CD4-positive, CD25-positive, alpha-beta regulatory T cell (primary cell): ENCODE data around the gene PCSK4. TPM values are rescaled to one million over a fixed set of nuclear protein-coding genes. Genes with fewer than 3 reads are reported as not detected.
"Not testable (repeated sequence)": the region's sequence is repeated elsewhere in the genome, so short reads cannot be mapped to it uniquely, and the experiment has no call there.

Source experiments
- ATAC-seq, 2 donors: fragments of 150-1000 bp; cut with Tn5 transposase; one replicate each; pipeline ENCODE4 v1.10.0; 2021; ENCODE audit warnings: low read depth in 2 of 2, moderate number of reproducible peaks in 2 of 2, moderate library complexity in 1 of 2
- DNase-seq, 3 donors: peaks; one replicate each; pipeline versions ENCODE4 v3.0.0 to v3.0.0-alpha.2; 2012 to 2022; ENCODE audit warnings: mixed read lengths in 1 of 3
- H3K27ac ChIP-seq: one replicate; pipeline ENCODE4 v1.7.0; 2013; ENCODE audit warnings: mild to moderate bottlenecking, low read length; ENCODE audit not compliant: insufficient read depth, poor library complexity, severe bottlenecking
- H3K27me3 ChIP-seq: one replicate; pipeline ENCODE4 v1.7.0; 2013; ENCODE audit warnings: low read length; ENCODE audit not compliant: control insufficient read depth, insufficient read depth
- H3K36me3 ChIP-seq: one replicate; pipeline ENCODE4 v1.7.0; 2013; ENCODE audit warnings: mild to moderate bottlenecking, low read length, moderate library complexity; ENCODE audit not compliant: control insufficient read depth, insufficient read depth
- H3K4me1 ChIP-seq: 2 replicates; pipeline ENCODE4 v1.7.0; 2013; ENCODE audit warnings: mild to moderate bottlenecking, low read length; ENCODE audit not compliant: insufficient read depth, control insufficient read depth, poor library complexity, severe bottlenecking
- H3K4me3 ChIP-seq: one replicate; pipeline ENCODE4 v1.7.0; 2013; ENCODE audit warnings: low read depth, mild to moderate bottlenecking, low read length, moderate library complexity
- H3K9me3 ChIP-seq, 2 experiments: 1 replicate in 1 of 2; 2 replicates in 1 of 2; pipeline ENCODE4 v1.7.0; 2013; ENCODE audit warnings: low read length in 2 of 2, mild to moderate bottlenecking in 1 of 2, moderate library complexity in 1 of 2; ENCODE audit not compliant: control insufficient read depth in 2 of 2
- H3K27ac Mint-ChIP-seq, 3 donors: one replicate each; pipeline ENCODE4 v1.8.0; 2020 to 2022; ENCODE audit warnings: mild to moderate bottlenecking in 3 of 3, mixed read lengths in 3 of 3, moderate library complexity in 2 of 3
- H3K27me3 Mint-ChIP-seq: one replicate; pipeline ENCODE4 v1.8.0; 2022; ENCODE audit warnings: mild to moderate bottlenecking, mixed read lengths
- H3K36me3 Mint-ChIP-seq: one replicate; pipeline ENCODE4 v1.8.0; 2020; ENCODE audit warnings: mixed read lengths
- H3K4me1 Mint-ChIP-seq, 4 donors: one replicate each; pipeline ENCODE4 v1.8.0; 2020 to 2022; ENCODE audit warnings: mixed read lengths in 4 of 4, mild to moderate bottlenecking in 1 of 4
- H3K4me3 Mint-ChIP-seq, 4 donors: one replicate each; pipeline ENCODE4 v1.8.0; 2020 to 2022; ENCODE audit warnings: mild to moderate bottlenecking in 4 of 4, mixed read lengths in 4 of 4, moderate library complexity in 3 of 4
- H3K9me3 Mint-ChIP-seq, 7 donors: one replicate each; pipeline ENCODE4 v1.8.0; 2020 to 2022; ENCODE audit warnings: mixed read lengths in 7 of 7, mild to moderate bottlenecking in 3 of 7, moderate library complexity in 2 of 7
- polyA plus RNA-seq, 4 donors: library from polyadenylated mRNA; unstranded; fragments of 300-500 nt; fragmentation: Illumina TruSeq; gene quantifications; one replicate each; pipeline ENCODE4 v1.2.3, GENCODE V29; 2021
- total RNA-seq: library from RNA; stranded (reverse); gene quantifications from one replicate; pipeline ENCODE4 v1.2.3, GENCODE V29; 2022

PCSK4 gene
- total and polyA plus RNA-seq, 5 donors from 2014 or later: 0.08 to 1.3 (median 0.79) TPM; not detected in 1

- no peak overlapping the region for H3K4me3 Mint-ChIP-seq
- Histone ChIP-seq H3K9me3 (no peaks in the 10 kb centered on the region), H3K27me3 (no peaks in the 10 kb centered on the region), H3K4me1 (peaks cover 20% of the 10 kb centered on the region), H3K27ac (no peak overlapping the region), H3K4me3 (no peak overlapping the region), H3K36me3 (peaks cover 3% of the 10 kb centered on the region)
- DNase-seq (no peak), ATAC-seq (no peak)
- no peaks in the 10 kb centered on the region for H3K9me3 Mint-ChIP-seq
- no peaks in the 10 kb centered on the region for H3K36me3 Mint-ChIP-seq
- peaks cover 13% of the 10 kb centered on the region for H3K27me3 Mint-ChIP-seq
- no peak overlapping the region for H3K27ac Mint-ChIP-seq
- peaks cover 4 to 27% (median 11%) of the 10 kb centered on the region in 4 donors for H3K4me1 Mint-ChIP-seq
Observed at GRCh38 chr19:1481224-1481892, 8.8 kb downstream of the PCSK4 start.

- Histone ChIP-seq H3K4me1 (peaks cover 20% of the 10 kb centered on the region), H3K27me3 (no peaks in the 10 kb centered on the region), H3K27ac (peak within 1 kb of the TSS; percentile 86), H3K9me3 (no peaks in the 10 kb centered on the region), H3K36me3 (peaks cover 5% of the 10 kb centered on the region), H3K4me3 (peak within 1 kb of the TSS; percentile 64)
- Mint-ChIP-seq H3K4me1 (peaks cover 4 to 30% (median 11%) of the 10 kb centered on the region in 4 donors), H3K27ac (peak within 1 kb of the TSS; percentile 83 to 99 (median 96)), H3K36me3 (no peaks in the 10 kb centered on the region), H3K9me3 (no peaks in the 10 kb centered on the region), H3K4me3 (peak within 1 kb of the TSS; percentile 95 to 99 (median 98)), H3K27me3 (peaks cover 13% of the 10 kb centered on the region)
- ATAC-seq (peak; percentile 96 to 97), DNase-seq (peak; percentile 85 to 95 (median 89))
Observed at GRCh38 chr19:1478934-1479707, 11.0 kb downstream of the PCSK4 start, which contains the start of gene C19orf25. C19orf25 (minus strand) TSS chr19:1479215; CDS start chr19:1478903, 312 bp downstream.

- Mint-ChIP-seq H3K27me3 (peaks cover 13% of the 10 kb centered on the region), H3K27ac (peak overlapping the region in 2 of 3 donors; percentile 43 to 65), H3K4me3 (peak overlapping the region; percentile 47 to 71 (median 65)), H3K4me1 (peaks cover 4 to 38% (median 12%) of the 10 kb centered on the region in 4 donors)
- ATAC-seq, H3K36me3 ChIP-seq, H3K9me3 Mint-ChIP-seq, H3K36me3 Mint-ChIP-seq, H3K27ac ChIP-seq, H3K27me3 ChIP-seq, H3K4me3 ChIP-seq, DNase-seq, H3K9me3 ChIP-seq: not testable (repeated sequence)
- H3K4me1 ChIP-seq: peaks cover 20% of the 10 kb centered on the region
Observed at GRCh38 chr19:1477056-1477455, 13.1 kb downstream of the PCSK4 start.

- H3K36me3 Mint-ChIP-seq: no peaks in the 10 kb centered on the region
Observed at GRCh38 chr19:1475751-1476437, 14.3 kb downstream of the PCSK4 start.

GRCh38 chr19:1474765-1475351 is 15.3 kb downstream of the PCSK4 start:
- peaks cover 41% of the 10 kb centered on the region for H3K4me1 ChIP-seq
- Mint-ChIP-seq H3K27me3 (peaks cover 6% of the 10 kb centered on the region), H3K9me3 (peaks cover 0 to 2% (median 0%) of the 10 kb centered on the region in 7 donors), H3K36me3 (no peaks in the 10 kb centered on the region), H3K27ac (no peak overlapping the region), H3K4me1 (peaks cover 4 to 47% (median 12%) of the 10 kb centered on the region in 4 donors), H3K4me3 (peak overlapping the region in 1 of 4 donors; percentile 9)
- no peak for ATAC-seq
- peaks cover 5% of the 10 kb centered on the region for H3K36me3 ChIP-seq
- H3K27ac ChIP-seq: no peak overlapping the region
- no peak for DNase-seq
- H3K4me3 ChIP-seq: no peak overlapping the region
- no peaks in the 10 kb centered on the region for H3K9me3 ChIP-seq
- H3K27me3 ChIP-seq: no peaks in the 10 kb centered on the region

More at GRCh38 chr19:1475751-1476437, 14.3 kb downstream of the PCSK4 start:
- Mint-ChIP-seq H3K27me3 (peaks cover 13% of the 10 kb centered on the region), H3K4me1 (peaks cover 4 to 47% (median 12%) of the 10 kb centered on the region in 4 donors), H3K9me3 (peaks cover 0 to 2% (median 0%) of the 10 kb centered on the region in 7 donors), H3K27ac (no peak overlapping the region), H3K4me3 (peak overlapping the region in 1 of 4 donors; percentile 9)
- Histone ChIP-seq H3K9me3 (no peaks in the 10 kb centered on the region), H3K4me1 (peaks cover 30% of the 10 kb centered on the region), H3K27ac (no peak overlapping the region), H3K36me3 (peaks cover 5% of the 10 kb centered on the region), H3K27me3 (no peaks in the 10 kb centered on the region), H3K4me3 (no peak overlapping the region)
- ATAC-seq: no peak
- DNase-seq: no peak

- H3K27ac ChIP-seq: no peak overlapping the region
- peaks cover 5% of the 10 kb centered on the region for H3K36me3 ChIP-seq
- Mint-ChIP-seq H3K36me3 (no peaks in the 10 kb centered on the region), H3K4me3 (no peak overlapping the region), H3K4me1 (peaks cover 1 to 43% (median 9%) of the 10 kb centered on the region in 4 donors), H3K9me3 (peaks cover 0 to 2% (median 0%) of the 10 kb centered on the region in 7 donors), H3K27me3 (peaks cover 4% of the 10 kb centered on the region), H3K27ac (peak overlapping the region in 1 of 3 donors; percentile 48)
- H3K4me1 ChIP-seq: peaks cover 39% of the 10 kb centered on the region
- no peaks in the 10 kb centered on the region for H3K9me3 ChIP-seq
- H3K4me3 ChIP-seq: no peak overlapping the region
- no peak for DNase-seq
- no peaks in the 10 kb centered on the region for H3K27me3 ChIP-seq
- no peak for ATAC-seq
Observed at GRCh38 chr19:1474011-1474764, 16.0 kb downstream of the PCSK4 start.
